ENCODE results near the gene LRRC4C. TPM values are rescaled to one million over a fixed set of nuclear protein-coding genes. Genes with fewer than 3 reads are reported as not detected.

LRRC4C gene
- total and polyA plus RNA-seq, 4 donors: 0.33 to 5.3 (median 0.43) TPM

- ATAC-seq (ENCODE audit: insufficient read depth, low FRiP score) (no peak), DNase-seq (no peak)
- no peak overlapping the region for H3K4me3 ChIP-seq
- no peak overlapping the region for H3K9ac ChIP-seq (ENCODE audit: insufficient read depth in 1 of 2, low read length in 2 of 2)
- TF ChIP-seq CTCF (IDR thresholded peaks at IDR 0.05; ENCODE audit: control extremely low read depth, extremely low read depth): no peak
- no peaks in the 10 kb centered on the region for H3K36me3 ChIP-seq (ENCODE audit: control insufficient read depth in 4 of 4, insufficient read depth in 4 of 4, low read length in 4 of 4)
- H3K9me3 ChIP-seq (ENCODE audit: control insufficient read depth in 4 of 4, insufficient read depth in 3 of 4, low read length in 3 of 4): no peaks in the 10 kb centered on the region
- H3K27ac ChIP-seq (ENCODE audit: low read depth in 1 of 2, low read length in 1 of 2): no peak overlapping the region
- WGBS, 2 donors: 21 to 23% methylated on average over 4 of the region's 4 CpGs
- H3K27me3 ChIP-seq (ENCODE audit: control insufficient read depth in 3 of 3, insufficient read depth in 3 of 3, low read length in 2 of 3): peaks cover 0 to 14% (median 12%) of the 10 kb centered on the region in 3 donors
- peaks cover 0 to 8% (median 0%) of the 10 kb centered on the region in 5 donors for H3K4me1 ChIP-seq (ENCODE audit: control insufficient read depth in 5 of 5, insufficient read depth in 5 of 5, low read length in 5 of 5)
These were observed 1.3 kb downstream of the LRRC4C start for GRCh38 chr11:41458154-41458553.

GRCh38 chr11:41457216-41458014 lies 2.0 kb downstream of the LRRC4C start:
- ATAC-seq (ENCODE audit: insufficient read depth, low FRiP score) (no peak), DNase-seq (no peak)
- Histone ChIP-seq H3K27ac (ENCODE audit: low read depth in 1 of 2, low read length in 1 of 2) (no peak overlapping the region), H3K27me3 (ENCODE audit: control insufficient read depth in 3 of 3, insufficient read depth in 3 of 3, low read length in 2 of 3) (peaks cover 0 to 14% (median 12%) of the 10 kb centered on the region in 3 donors), H3K9me3 (ENCODE audit: control insufficient read depth in 4 of 4, insufficient read depth in 3 of 4, low read length in 3 of 4) (no peaks in the 10 kb centered on the region), H3K36me3 (ENCODE audit: control insufficient read depth in 4 of 4, insufficient read depth in 4 of 4, low read length in 4 of 4) (no peaks in the 10 kb centered on the region), H3K9ac (ENCODE audit: insufficient read depth in 1 of 2, low read length in 2 of 2) (no peak overlapping the region), H3K4me1 (ENCODE audit: control insufficient read depth in 5 of 5, insufficient read depth in 5 of 5, low read length in 5 of 5) (peaks cover 0 to 8% (median 0%) of the 10 kb centered on the region in 5 donors), H3K4me3 (no peak overlapping the region)
- TF ChIP-seq CTCF (IDR thresholded peaks at IDR 0.05; ENCODE audit: control extremely low read depth, extremely low read depth): no peak
- WGBS, 2 donors: 46 to 63% methylated on average over 3 of the region's 3 CpGs

- ATAC-seq (ENCODE audit: insufficient read depth, low FRiP score): no peak
- DNase-seq: no peak
- WGBS, 2 donors: 63 to 71% methylated on average over 1 of the region's 1 CpG
- Histone ChIP-seq H3K27ac (ENCODE audit: low read depth in 1 of 2, low read length in 1 of 2) (no peak overlapping the region), H3K9me3 (ENCODE audit: control insufficient read depth in 4 of 4, insufficient read depth in 3 of 4, low read length in 3 of 4) (no peaks in the 10 kb centered on the region), H3K27me3 (ENCODE audit: control insufficient read depth in 3 of 3, insufficient read depth in 3 of 3, low read length in 2 of 3) (peaks cover 0 to 14% (median 12%) of the 10 kb centered on the region in 3 donors), H3K36me3 (ENCODE audit: control insufficient read depth in 4 of 4, insufficient read depth in 4 of 4, low read length in 4 of 4) (no peaks in the 10 kb centered on the region), H3K4me1 (ENCODE audit: control insufficient read depth in 5 of 5, insufficient read depth in 5 of 5, low read length in 5 of 5) (peaks cover 0 to 8% (median 0%) of the 10 kb centered on the region in 5 donors), H3K9ac (ENCODE audit: insufficient read depth in 1 of 2, low read length in 2 of 2) (no peak overlapping the region), H3K4me3 (no peak overlapping the region)
- TF ChIP-seq CTCF (IDR thresholded peaks at IDR 0.05; ENCODE audit: control extremely low read depth, extremely low read depth): no peak
These were observed 3.2 kb downstream of the LRRC4C start for GRCh38 chr11:41456269-41456668.

All from lung (tissue), 12 donors.